ENCODE results near the gene MPV17L. TPM values are rescaled to one million over a fixed set of nuclear protein-coding genes. Genes with fewer than 3 reads are reported as not detected.
"Not testable (repeated sequence)": the region's sequence is repeated elsewhere in the genome, so short reads cannot be mapped to it uniquely, and the experiment has no call there.

MPV17L gene
- total and polyA plus RNA-seq, 5 donors: 7.2 to 10.3 (median 8.3) TPM

DNA sequence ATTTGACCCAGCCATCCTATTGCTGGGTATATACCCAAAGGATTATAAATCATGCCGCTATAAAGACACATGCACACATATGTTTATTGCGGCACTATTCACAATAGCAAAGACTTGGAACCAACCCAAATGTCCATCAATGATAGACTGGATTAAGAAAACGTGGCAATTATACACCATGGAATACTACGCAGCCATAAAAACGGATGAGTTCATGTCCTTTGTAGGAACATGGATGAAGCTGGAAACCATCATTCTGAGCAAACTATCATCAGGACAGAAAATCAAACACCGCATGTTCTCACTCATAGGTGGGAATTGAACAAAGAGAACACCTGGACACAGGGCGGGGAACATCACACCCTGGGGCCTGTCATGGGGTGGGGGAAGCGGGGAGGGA, 2.5 kb upstream of the MPV17L start:
- H3K4me3 ChIP-seq (ENCODE audit: low read length); H3K9me3 ChIP-seq (ENCODE audit: control insufficient read depth, low read length); H3K27me3 ChIP-seq (ENCODE audit: control insufficient read depth, insufficient read depth); H3K27ac ChIP-seq (ENCODE audit: low read length); DNase-seq; intact Hi-C loops (cut with DNase I); ATAC-seq; H3K4me1 ChIP-seq (ENCODE audit: control insufficient read depth, insufficient read depth, low read length): not testable (repeated sequence)
- WGBS: 89% methylated on average over 7 of the region's 8 CpGs

DNA sequence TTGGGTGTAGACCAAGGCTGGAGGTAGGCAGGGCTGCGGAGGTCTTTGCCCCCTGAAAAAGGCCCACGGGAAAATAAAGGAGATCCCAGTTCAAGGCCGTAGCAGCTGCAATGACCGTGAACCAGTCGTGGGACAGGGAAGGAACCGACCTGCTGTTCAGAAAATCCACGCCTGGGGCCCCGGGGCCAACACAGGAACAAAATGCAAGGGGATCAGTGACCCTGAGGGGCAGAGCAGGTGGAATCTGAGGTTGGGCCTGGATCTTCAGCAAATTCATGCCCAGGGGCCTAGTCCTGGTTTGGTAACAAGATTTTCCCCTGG, 915 bp downstream of the MPV17L start:
- ATAC-seq; H3K9me3 ChIP-seq (ENCODE audit: control insufficient read depth, low read length); H3K4me3 ChIP-seq (ENCODE audit: low read length); H3K4me1 ChIP-seq (ENCODE audit: control insufficient read depth, insufficient read depth, low read length); H3K27ac ChIP-seq (ENCODE audit: low read length); DNase-seq; intact Hi-C loops (cut with DNase I); H3K27me3 ChIP-seq (ENCODE audit: control insufficient read depth, insufficient read depth): not testable (repeated sequence)
- 86% methylated on average over 8 of the region's 8 CpGs for WGBS

GRCh38 chr16:15396948-15397594, 1.5 kb downstream of the MPV17L start:
- no peak for ATAC-seq
- no peak for DNase-seq
- Histone ChIP-seq H3K27ac (ENCODE audit: low read length) (no peak overlapping the region), H3K4me1 (ENCODE audit: control insufficient read depth, insufficient read depth, low read length) (no peaks in the 10 kb centered on the region), H3K9me3 (ENCODE audit: control insufficient read depth, low read length) (no peaks in the 10 kb centered on the region), H3K4me3 (ENCODE audit: low read length) (no peak overlapping the region), H3K27me3 (ENCODE audit: control insufficient read depth, insufficient read depth) (no peaks in the 10 kb centered on the region)
- intact Hi-C loops (cut with DNase I): no loop called here
- WGBS: 89% methylated on average over 11 of the region's 11 CpGs

DNA sequence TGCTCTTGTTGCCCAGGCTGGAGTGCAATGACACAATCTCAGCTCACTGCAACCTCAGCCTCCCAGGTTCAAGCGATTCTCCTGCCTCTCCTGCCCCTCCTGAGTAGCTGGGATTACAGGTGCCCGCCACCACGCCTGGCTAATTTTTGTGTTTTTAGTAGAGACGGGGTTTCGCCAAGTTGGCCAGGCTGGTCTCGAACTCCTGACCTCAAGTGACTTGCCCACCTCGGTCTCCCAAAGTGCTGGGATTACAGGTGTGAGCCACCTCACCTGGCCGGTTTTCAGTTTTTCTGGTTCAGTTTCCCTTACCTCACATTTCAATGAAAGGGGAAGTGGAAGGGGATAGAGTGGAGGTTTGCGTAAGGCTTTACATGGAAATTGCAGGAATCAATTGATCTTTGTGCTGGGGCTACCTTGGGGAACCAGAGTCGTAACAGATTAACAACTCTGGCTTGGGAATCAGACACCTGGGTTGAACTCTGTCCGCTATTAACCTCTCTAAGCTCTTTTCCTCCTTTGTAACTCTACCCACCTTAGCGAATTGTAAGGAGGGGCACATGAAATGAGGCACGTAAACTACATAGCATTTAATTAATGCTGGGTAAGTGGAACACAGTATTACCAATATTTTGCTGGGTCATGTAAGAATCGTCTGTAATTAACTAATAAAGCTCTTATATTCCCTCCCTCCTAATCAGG, 3.2 kb downstream of the MPV17L start:
- H3K27ac ChIP-seq (ENCODE audit: low read length): no peak overlapping the region
- H3K4me3 ChIP-seq (ENCODE audit: low read length): no peak overlapping the region
- H3K4me1 ChIP-seq (ENCODE audit: control insufficient read depth, insufficient read depth, low read length): no peaks in the 10 kb centered on the region
- DNase-seq (no peak), ATAC-seq (no peak)
- H3K27me3 ChIP-seq (ENCODE audit: control insufficient read depth, insufficient read depth): no peaks in the 10 kb centered on the region
- no peaks in the 10 kb centered on the region for H3K9me3 ChIP-seq (ENCODE audit: control insufficient read depth, low read length)
- intact Hi-C loops (cut with DNase I): no loop called here
- WGBS: 91% methylated on average over 14 of the region's 14 CpGs

- H3K27ac ChIP-seq (ENCODE audit: low read length): no peak overlapping the region
- H3K4me1 ChIP-seq (ENCODE audit: control insufficient read depth, insufficient read depth, low read length): no peaks in the 10 kb centered on the region
- no peak overlapping the region for H3K4me3 ChIP-seq (ENCODE audit: low read length)
- no peaks in the 10 kb centered on the region for H3K9me3 ChIP-seq (ENCODE audit: control insufficient read depth, low read length)
- DNase-seq (no peak), ATAC-seq (no peak)
- WGBS: 88% methylated on average over 3 of the region's 3 CpGs
- intact Hi-C loops (cut with DNase I): no loop called here
- H3K27me3 ChIP-seq (ENCODE audit: control insufficient read depth, insufficient read depth): no peaks in the 10 kb centered on the region
These were observed 3.8 kb downstream of the MPV17L start for GRCh38 chr16:15399317-15399716.

DNA sequence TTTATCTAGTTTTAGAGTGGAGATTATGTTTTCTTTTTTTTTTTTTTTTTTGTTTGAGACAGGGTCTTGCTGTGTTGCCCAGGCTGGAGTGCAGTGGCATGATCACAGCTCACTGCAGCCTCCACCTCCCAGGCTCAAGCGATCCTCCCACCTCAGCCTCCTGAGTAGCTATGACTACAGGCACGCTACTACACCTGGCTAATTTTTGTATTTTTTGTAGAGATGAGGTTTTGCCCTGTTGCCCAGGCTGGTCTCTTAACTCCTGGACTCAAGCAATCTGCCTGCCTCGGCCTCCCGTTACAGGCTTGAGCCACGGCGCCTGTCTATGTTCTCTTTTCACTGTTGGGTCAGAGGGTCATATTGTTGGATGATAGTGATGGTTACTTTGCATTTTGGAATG, 4.8 kb downstream of the MPV17L start:
- WGBS: 76% methylated on average over 6 of the region's 6 CpGs
- DNase-seq; H3K9me3 ChIP-seq (ENCODE audit: control insufficient read depth, low read length); intact Hi-C loops (cut with DNase I); H3K27me3 ChIP-seq (ENCODE audit: control insufficient read depth, insufficient read depth); H3K27ac ChIP-seq (ENCODE audit: low read length); ATAC-seq; H3K4me1 ChIP-seq (ENCODE audit: control insufficient read depth, insufficient read depth, low read length); H3K4me3 ChIP-seq (ENCODE audit: low read length): not testable (repeated sequence)

GRCh38 chr16:15401972-15402371, 6.4 kb downstream of the MPV17L start:
- H3K9me3 ChIP-seq (ENCODE audit: control insufficient read depth, low read length): no peaks in the 10 kb centered on the region

DNA sequence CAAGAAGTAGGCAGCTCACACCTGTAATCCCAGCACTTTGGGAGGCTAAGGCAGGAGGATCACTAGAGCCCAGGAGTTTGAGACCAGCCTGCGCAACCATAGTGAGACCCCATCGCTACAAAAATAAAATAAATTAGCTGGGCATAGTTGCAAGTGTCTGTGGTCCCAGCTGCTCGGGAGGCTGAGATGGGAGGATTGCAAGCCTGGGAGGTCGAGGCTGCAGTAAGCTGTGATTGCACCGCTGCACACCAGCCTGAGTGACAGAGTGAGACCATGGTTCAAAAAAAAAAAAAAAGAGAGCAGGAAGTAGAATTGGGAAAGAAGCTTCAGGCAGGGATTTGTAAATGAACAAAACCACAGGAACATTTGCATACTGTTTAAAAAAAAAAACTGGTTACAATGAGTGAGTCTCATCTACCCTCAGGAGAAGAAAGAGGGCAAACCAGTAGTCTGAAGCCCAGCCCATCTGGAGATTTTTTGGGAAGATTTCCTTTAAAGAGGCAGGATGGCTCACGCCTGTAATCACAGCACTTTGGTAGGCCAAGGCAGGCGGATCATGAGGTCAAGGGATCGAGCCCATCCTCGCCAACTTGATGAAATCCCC, 7.9 kb downstream of the MPV17L start:
- Histone ChIP-seq H3K4me1 (ENCODE audit: control insufficient read depth, insufficient read depth, low read length) (no peaks in the 10 kb centered on the region), H3K27ac (ENCODE audit: low read length) (no peak overlapping the region), H3K27me3 (ENCODE audit: control insufficient read depth, insufficient read depth) (no peaks in the 10 kb centered on the region), H3K9me3 (ENCODE audit: control insufficient read depth, low read length) (no peaks in the 10 kb centered on the region), H3K4me3 (ENCODE audit: low read length) (no peak overlapping the region)
- DNase-seq (no peak), ATAC-seq (no peak)
- WGBS: 94% methylated on average over 9 of the region's 9 CpGs
- intact Hi-C loops (cut with DNase I): no loop called here

More at GRCh38 chr16:15401972-15402371, 6.4 kb downstream of the MPV17L start:
- no peak for DNase-seq
- H3K4me3 ChIP-seq (ENCODE audit: low read length): no peak overlapping the region
- no peak overlapping the region for H3K27ac ChIP-seq (ENCODE audit: low read length)
- H3K4me1 ChIP-seq (ENCODE audit: control insufficient read depth, insufficient read depth, low read length): no peaks in the 10 kb centered on the region
- WGBS: 94% methylated on average over 3 of the region's 3 CpGs
- ATAC-seq: no peak
- intact Hi-C loops (cut with DNase I): no loop called here
- H3K27me3 ChIP-seq (ENCODE audit: control insufficient read depth, insufficient read depth): no peaks in the 10 kb centered on the region

- peak overlapping the region; percentile 27 for H3K27ac ChIP-seq (ENCODE audit: low read length)
- ATAC-seq; H3K4me1 ChIP-seq (ENCODE audit: control insufficient read depth, insufficient read depth, low read length); intact Hi-C loops (cut with DNase I); H3K9me3 ChIP-seq (ENCODE audit: control insufficient read depth, low read length); H3K27me3 ChIP-seq (ENCODE audit: control insufficient read depth, insufficient read depth); H3K4me3 ChIP-seq (ENCODE audit: low read length); DNase-seq: not testable (repeated sequence)
- WGBS: 88% methylated on average over 3 of the region's 3 CpGs
These were observed 8.5 kb downstream of the MPV17L start for GRCh38 chr16:15404091-15404490.

DNA sequence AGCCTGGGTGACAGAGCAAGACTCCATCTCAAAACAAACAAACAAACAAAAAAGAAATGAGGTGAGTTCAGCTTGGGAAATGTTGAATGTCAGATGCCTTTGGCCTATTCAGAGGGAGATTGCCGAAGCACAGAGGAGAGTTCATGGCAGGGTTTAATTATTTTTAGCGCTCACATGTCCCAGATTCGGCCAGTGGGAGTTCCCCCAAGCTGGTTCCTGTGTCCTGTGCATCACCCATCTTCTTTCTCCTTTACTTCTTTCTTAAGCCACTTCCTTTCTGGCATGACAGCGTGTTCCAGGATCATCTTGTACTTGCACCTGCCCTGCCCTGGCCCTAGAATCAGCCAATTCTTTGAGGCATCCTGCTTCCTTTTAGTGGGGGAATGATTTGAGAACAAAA, 9.2 kb downstream of the MPV17L start:
- no peak for DNase-seq
- WGBS: 46% methylated on average over 4 of the region's 4 CpGs

DNA sequence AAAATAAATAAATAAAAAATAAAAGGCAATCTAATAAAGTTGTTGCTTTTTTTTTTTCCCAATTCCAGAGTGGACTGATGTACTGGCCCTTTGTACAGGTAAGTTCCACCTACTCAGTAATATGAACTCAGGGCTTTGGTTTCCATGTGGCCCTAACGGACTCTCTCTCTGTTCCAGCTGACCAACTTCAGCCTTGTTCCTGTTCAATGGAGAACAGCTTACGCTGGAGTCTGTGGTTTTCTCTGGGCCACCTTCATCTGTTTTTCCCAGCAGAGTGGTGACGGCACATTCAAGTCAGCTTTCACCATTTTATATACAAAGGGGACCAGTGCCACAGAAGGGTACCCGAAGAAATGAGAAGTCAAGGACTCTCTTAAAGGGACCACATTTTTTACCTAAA, 12.2 kb downstream of the MPV17L start:
- H3K27ac ChIP-seq (ENCODE audit: low read length); H3K9me3 ChIP-seq (ENCODE audit: control insufficient read depth, low read length); H3K4me3 ChIP-seq (ENCODE audit: low read length); H3K4me1 ChIP-seq (ENCODE audit: control insufficient read depth, insufficient read depth, low read length); ATAC-seq; intact Hi-C loops (cut with DNase I); H3K27me3 ChIP-seq (ENCODE audit: control insufficient read depth, insufficient read depth); DNase-seq: not testable (repeated sequence)
- 76% methylated on average over 4 of the region's 4 CpGs for WGBS

More for the DNA sequence above, 9.2 kb downstream of the MPV17L start:
- no peaks in the 10 kb centered on the region for H3K4me1 ChIP-seq (ENCODE audit: control insufficient read depth, insufficient read depth, low read length)
- peak overlapping the region; percentile 89 for H3K27ac ChIP-seq (ENCODE audit: low read length)
- ATAC-seq: peak; percentile 60 to 91
- no peaks in the 10 kb centered on the region for H3K9me3 ChIP-seq (ENCODE audit: control insufficient read depth, low read length)
- H3K27me3 ChIP-seq (ENCODE audit: control insufficient read depth, insufficient read depth): no peaks in the 10 kb centered on the region
- H3K4me3 ChIP-seq (ENCODE audit: low read length): no peak overlapping the region
- intact Hi-C loops (cut with DNase I): no loop called here
